Transverse colon (tissue), 4 donors: ENCODE results near the gene TEKT4.
"Not testable (repeated sequence)": the region's sequence is repeated elsewhere in the genome, so short reads cannot be mapped to it uniquely, and the experiment has no call there.

Experiments used
- CTCF ChIP-seq, 5 experiments: fragments of 200-600 bp in 3 of 5; fragments of 450-650 bp in 2 of 5; sonication (generic) in 3 of 5; IDR thresholded peaks; 1 replicate in 2 of 5; 2 replicates in 3 of 5; pipeline ENCODE4 v1.5.1; 2016 to 2017; ENCODE audit warnings: antibody characterized with exemption in 5 of 5, inconsistent platforms in 3 of 5, mild to moderate bottlenecking in 2 of 5, moderate library complexity in 1 of 5
- POLR2A ChIP-seq: fragments of 450-650 bp; IDR thresholded peaks from one replicate; pipeline ENCODE4 v1.6.1; 2016; ENCODE audit warnings: antibody characterized with exemption, mild to moderate bottlenecking, moderate library complexity
- POLR2AphosphoS5 ChIP-seq, 3 donors: sonication (generic); formaldehyde crosslinking; IDR thresholded peaks; one replicate each; pipeline ENCODE4 v1.6.1; 2016; ENCODE audit warnings: antibody characterized with exemption in 3 of 3

GRCh38 chr2:94856856-94857255, 14.4 kb upstream of the TEKT4 start:
- TF ChIP-seq POLR2A; CTCF (IDR thresholded peaks at IDR 0.05); POLR2AphosphoS5 (IDR thresholded peaks at IDR 0.05): not testable (repeated sequence)
